Measurements from ENCODE around the gene TRAPPC14.

The TRAPPC14 gene

DNA sequence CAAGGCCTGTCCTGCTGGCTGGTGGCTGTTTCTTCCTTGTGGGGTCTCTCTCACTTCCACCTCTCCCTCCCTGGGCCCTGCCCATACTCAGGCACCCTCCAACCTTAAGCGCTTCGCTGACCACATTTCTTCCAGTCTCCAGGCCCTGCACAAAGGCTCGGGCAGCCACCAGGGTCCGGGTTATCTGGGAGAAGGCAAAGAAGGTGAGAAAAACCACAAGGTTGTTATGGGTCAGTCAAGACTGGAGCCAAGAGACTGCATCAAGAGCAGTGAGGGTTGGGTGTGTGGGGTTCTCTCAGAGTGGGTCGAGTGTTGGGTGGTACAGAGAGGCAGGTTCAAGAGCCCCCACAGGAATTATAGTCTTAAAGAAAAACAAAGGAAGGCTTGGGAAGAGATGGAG is 16.1 kb upstream of the TRAPPC14 start:
- DNase-seq (ENCODE audit: low spot score) = no peak

DNA sequence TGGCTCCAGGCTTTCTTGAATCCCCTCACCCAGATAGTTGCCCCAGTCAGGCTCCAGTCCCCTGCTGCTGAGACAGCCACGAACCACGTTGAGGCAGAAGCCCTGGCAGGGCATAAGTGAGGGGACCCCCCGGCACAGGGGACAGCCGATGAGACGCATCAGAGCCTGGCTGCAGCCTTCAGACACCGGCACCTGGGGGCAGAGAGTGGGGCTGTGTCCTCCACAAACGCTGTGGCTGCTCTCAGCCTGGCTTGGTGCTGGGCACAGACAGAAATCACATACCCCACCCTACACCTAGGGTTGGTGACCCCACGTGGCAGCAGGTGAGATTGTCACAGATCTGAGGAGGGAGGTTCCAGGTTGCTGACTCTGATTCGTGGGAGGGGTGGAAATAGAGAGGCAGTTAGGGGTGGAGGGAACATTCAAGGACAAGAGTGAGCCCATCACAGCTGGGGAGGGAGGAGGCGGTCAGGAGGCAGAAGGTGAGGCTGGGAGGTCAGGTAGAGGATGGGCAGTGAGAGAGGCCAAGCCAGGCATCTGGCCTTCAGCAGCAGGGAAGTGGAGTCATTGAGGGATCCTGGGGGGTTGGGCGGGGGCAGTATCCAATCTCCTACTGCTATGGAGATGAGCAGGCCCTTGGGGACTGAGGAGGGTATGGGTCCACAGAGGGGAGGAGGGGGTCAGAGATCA is 15.4 kb upstream of the TRAPPC14 start:
- DNase-seq (ENCODE audit: low spot score) = no peak

DNA sequence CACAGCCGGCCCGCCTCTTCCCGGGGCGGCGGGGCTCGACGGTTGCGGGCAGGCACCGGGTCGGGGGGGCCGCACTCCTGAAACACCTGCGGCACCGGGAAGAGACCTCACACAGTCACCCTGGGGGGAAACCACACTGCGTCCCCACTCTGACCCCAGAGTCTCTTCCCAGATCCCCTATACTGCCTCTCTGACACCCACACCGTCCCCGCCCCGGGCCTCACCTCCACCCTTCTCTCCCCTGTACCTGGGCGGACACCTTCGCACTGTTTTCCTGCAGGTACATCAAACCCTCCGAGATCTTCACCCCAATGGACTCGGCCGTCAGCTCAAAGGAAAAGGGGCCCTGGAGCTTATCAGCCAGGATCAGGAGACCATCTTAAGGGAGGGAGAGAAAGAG is 13.3 kb upstream of the TRAPPC14 start:
- DNase-seq (ENCODE audit: low spot score) = peak; percentile 31

DNA sequence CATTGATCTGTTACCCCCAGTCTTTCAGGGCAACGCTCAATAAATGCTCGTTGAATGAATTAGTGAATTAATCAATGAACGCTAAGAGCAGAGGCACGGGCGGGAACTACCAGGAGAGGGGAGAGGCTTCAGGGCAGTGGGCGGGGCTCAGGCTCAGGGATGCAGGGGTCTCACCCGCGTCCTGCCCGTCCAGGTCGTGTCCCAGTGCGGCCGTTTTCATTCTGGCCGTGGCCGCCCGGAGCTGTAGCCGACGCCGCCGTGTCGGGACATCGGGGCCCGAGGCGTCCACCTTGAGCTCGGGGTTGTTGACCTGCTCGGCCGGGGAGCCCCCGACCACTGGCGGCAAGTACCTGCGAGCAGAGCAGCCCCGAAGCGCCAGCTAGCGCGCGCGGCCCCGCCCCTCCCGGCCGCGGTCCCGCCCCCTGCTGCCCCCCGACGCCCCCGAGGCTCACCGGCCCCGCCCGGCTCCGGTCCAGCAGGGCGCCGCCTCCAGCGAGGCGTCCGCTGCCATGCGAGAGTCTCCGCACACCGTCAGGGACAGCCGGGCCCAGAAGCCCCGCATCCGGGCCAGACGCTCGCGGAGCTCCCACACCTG is 12.7 kb upstream of the TRAPPC14 start:
- peak; percentile 66 for DNase-seq (ENCODE audit: low spot score)

DNA sequence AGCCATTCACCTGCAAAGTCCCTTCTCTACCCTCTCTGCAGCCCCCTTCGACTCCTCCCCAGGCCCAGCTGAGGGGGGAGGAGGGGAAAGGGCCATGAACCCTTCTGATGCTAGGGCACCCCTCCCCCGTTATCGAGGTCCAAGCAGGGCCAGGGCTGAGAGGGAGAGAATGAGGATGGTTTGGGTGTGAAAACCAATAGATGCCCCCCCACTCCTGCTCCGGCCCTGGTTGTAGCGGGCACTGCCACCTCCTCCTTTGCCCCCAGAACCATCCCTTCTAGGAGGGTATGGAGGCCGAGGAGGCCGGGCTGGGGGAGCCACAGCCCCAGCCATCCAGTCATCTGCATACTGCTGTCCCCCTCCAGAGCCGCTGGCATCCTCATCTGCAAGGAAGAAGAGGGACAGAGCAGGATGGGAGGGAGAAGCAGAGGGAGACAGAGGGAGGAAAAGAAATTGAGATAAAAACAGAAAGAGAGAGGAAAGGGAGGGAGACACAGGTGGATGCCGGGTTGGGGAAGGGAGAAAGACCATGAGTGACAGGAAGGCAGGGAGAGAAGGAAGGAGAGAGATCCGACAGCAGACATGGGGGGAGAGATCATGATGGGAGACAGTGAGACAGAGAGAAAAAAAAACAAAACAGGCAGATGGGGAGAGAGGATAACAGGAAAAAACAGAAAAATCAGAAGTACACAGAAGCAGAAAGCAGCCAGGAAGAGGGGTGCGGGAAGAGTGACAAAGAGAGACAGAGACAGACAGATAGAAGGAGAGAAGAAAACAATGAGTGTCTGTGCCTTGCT is 11.8 kb upstream of the TRAPPC14 start:
- DNase-seq (ENCODE audit: low spot score) = peak; percentile 19

DNA sequence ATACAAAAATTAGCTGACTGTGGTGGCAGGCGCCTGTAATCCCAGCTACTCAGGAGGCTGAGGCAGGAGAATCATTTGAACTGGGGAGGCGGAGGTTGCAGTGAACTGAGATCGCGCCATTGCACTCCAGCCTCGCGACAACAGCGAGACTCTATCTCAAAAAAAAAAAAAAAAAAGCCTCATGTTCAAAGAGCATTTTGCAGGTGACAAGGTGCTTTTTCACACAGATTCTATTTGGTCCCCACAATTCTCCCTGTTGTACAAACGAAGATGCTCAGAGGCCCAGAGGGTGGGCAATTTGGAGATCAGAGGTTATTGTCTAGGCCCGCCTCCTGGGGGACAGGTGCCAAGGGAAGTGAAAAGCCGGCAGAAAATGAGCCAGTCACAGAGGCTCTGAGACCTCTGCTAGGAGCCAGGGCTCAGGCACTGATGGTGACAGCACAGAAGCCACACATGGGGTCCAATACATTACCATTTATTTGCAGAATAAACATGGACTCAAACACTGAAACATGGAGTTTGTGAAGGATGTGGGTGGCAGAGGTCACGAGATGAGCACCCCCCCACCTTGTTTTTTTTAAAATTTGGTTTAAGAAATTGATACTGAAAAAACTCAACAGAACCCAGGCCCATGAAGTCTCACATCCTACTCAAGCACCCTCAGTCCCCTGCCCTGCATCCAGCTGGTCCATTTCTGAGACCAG is 10.8 kb upstream of the TRAPPC14 start:
- peak; percentile 27 for DNase-seq (ENCODE audit: low spot score)

DNA sequence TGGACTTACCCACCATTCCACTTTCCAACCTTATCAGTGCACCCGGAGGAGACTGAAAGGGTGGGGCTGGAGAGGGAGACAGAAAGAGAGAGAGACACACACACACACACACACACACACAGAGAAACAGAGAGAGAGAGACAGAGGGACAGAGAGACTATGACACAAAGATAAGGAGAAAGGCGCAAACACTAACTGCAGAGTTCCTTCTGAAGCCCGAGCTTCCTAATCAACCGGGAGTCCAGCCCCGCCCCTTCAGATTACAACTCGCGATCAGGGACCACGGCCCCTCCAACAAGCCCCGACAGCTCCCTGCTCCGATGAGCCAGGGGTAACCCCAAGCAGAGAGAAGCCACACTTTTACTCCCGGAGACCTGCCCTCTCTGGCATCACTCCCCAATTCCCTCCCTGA is 9.4 kb upstream of the TRAPPC14 start:
- peak; percentile 29 for DNase-seq (ENCODE audit: low spot score)

DNA sequence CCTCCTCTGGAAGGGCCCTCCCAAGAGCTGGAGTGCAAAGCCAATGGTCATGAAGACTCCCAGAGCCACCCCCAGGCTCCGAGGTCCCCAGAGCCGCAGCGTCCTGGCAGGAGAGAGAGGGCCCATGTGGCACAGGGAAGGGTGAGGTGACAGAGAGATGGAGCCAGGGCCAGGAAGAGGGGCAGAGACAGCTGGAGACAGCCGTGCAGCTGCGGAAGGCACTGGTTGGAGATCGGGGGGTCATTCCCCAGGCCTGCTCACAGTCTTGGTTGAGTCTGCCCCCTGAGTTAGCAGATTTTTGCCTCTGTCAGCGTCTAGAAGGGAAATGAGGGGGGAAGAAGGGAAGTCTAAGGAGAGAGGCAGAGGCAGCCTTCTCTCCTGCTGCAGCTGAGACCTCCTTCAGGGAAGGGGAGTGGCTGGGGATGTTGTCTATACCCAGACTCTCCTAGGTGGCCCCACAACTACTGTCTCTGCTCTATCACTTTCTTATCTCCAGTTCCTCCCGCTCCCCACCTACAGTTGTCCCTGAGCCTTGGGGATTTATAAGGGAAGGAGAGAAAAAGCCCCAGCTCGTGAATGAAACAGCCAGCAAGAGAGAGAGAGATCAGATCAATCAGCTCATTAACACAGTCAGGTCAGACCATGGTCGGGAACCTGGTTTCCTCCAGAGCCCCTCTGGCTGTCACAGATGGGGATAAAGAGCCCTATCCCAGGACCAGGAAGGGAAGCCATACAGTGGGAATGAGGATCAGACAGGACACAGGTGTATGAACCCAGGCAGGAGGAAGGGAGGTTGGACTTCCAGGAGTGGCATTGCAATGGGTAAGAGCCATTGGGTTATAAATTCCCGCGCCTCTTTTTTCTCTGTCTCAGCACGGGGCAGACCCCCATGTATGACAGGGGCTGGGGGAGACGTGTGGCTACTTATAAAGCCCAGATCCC is 8.7 kb upstream of the TRAPPC14 start:
- DNase-seq (ENCODE audit: low spot score) = peak; percentile 18

DNA sequence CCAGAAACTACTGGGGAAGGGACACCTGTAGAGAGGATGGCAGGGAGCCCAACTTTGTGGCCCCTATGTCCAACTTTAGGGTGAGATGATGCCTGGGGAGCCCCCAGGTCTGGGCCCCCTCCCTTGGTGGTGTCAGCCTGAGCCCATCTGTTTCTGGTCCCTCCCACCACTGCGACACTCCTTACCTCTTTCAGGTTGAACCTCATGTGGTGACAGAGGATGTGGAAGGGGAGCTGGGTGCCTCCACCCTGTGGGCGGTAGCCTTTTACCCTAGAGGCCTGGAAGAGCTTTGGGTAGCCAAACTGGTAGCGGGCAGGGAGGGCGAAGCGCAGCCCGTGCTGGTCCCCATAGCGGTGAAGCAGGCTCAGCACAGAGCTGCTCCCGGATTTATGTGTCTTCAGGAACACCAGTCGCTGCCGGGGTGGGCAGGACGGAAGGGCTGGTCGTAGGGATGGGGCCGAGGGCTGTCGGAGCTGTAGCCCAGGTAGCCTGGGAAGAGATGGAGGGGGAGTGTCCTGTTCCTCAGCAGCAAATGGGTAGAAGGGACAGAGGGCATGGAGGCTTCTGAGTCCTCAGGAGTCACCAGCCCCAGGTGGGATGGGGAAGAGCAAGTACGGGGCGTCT is 7.9 kb upstream of the TRAPPC14 start:
- DNase-seq (ENCODE audit: low spot score) = no peak

DNA sequence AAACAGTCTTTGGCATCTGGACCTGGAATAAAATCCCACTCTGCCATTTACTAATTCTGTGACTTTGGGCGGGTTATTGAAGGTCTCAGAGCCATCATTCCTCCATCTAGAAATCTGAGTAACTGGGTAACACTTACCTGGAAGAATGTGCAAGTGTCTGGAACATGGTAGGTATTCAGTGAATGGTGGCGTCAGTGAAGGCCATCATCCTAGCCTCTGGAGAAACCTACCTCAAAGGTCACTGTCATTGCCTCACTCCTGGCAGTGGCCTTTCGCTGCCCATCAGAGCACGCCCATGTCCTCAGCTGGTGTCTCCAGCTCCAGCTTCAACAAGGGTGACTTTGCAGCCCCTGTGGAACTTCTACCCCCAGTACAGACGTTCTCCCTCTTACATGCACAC is 5.3 kb upstream of the TRAPPC14 start:
- DNase-seq (ENCODE audit: low spot score) = no peak

DNA sequence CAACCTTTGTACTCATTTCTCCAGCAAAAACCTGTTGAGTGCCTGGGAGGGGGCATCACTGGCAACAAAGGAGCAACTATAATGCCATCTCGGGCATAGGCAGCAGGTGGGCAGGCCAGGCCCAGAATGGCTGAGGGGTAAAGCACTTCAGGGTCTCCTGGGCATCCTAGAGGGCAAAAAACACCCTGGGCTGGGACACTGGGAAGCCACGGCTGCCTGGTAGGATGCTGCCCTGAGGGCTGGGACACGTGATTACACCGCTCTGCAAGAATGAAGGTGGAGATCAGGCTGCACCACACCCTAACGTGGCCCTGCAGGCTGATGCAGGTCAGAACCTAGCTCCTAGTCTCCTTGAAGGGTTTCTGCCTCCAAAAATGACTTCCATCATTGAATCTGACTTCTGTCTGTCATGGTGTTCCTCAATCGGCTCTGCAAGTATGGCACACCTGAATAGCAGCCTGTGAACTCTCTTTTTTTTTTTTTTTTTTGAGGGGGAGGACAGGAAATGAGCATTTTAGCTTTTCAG is 4.5 kb upstream of the TRAPPC14 start:
- DNase-seq (ENCODE audit: low spot score) = peak; percentile 59

DNA sequence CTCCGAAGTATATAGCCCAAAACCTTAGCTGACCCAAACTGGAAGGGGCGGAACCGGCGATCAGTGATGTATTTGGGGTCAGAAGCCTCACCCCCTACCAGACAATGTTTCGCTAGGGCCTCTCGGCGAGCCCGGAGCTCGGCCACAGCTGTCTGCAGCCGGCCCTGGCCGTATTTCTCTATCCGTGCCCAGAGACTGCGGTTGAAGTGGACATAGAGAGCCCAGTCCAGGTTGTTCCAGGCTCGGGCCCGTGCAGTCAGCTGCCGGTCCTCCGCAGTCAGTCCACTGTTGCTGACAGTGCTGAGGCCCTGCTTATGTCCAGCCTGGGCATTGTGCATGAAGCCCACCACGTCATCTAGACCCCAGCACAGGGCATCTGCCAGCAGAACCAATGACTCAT is 1.5 kb upstream of the TRAPPC14 start:
- no peak for DNase-seq (ENCODE audit: low spot score)

DNA sequence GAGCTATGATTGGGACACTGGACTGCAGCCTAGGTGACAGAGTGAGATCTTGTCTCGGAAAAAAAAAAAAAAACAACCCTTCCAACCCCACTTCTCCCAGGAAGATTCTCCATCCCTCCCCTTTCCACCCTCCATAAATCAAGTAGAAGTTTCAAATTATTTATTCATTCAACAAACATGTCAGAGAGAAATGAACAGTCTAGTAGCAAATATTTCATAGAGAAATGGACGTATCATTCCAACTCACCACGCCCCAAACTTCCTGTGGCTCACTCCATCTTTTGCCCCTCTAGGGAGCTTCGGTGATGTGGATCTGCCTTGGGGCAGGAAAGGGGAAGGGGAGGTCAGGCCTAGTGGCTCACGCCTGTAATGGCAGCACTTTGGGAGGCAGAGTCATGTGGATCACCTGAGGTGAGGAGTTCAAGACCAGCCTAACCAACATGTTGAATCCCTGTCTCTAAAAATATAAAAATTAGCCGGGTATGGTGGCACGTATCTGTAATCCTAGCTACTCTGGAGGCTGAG is 638 bp upstream of the TRAPPC14 start:
- DNase-seq (ENCODE audit: low spot score) = no peak

DNA sequence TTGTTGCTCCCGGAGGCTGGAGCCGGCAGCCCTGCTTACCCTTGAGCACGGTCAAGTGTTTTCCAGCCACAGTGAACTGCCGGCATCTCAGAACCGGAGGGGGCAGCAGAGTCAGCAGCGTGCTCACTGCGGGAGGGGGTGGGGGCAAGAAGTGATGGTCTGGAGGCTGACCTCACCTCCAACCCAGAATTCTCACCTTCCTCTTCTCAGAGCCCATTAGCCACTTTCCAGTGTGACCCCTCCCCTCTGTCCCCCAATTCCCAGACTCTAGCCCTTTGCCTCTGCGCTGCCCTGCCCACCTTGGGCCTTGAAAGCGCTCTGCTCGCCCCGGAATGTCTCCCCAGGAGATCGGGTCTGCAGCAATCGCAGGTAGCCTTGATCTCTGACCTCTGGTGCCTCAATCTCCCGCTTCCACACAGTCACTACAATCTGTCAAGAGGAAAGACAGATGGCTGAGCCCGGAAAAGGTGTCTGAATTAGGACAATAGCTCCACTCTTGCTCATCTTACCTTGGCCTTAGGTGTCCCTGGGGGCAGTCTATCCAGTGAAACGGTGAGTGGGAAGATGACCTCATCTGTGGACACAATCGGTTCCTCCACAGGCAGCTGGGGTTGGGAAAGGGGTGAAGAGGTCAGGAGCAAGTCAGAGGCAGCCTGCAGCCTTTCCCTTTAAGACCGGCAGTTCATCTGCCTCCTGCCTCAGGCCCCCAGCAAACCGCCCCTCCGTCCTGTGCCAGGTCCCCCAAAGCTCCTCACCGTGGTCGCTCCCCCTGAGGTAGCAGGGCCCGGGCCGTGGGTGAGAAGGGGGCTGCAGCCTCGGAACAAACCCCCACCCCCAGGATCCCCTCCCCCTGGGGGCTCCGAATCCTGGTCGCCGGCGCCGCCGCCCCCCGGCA is 942 bp downstream of the TRAPPC14 start:
- peak; percentile 90 for DNase-seq (ENCODE audit: low spot score)

DNA sequence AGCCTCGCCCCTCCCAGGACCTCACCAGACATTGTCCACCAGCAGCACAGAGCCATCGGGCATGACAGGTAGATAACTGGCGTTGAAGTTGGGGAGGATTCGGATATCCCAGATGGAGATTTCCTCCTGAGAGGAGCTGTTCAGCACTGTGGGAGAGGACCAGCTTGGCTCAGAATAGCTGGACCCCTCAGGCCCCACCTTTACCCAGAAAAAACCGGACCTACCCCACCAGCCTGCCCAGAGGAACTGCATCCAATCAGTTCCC is 1.5 kb downstream of the TRAPPC14 start:
- no peak for DNase-seq (ENCODE audit: low spot score)

DNA sequence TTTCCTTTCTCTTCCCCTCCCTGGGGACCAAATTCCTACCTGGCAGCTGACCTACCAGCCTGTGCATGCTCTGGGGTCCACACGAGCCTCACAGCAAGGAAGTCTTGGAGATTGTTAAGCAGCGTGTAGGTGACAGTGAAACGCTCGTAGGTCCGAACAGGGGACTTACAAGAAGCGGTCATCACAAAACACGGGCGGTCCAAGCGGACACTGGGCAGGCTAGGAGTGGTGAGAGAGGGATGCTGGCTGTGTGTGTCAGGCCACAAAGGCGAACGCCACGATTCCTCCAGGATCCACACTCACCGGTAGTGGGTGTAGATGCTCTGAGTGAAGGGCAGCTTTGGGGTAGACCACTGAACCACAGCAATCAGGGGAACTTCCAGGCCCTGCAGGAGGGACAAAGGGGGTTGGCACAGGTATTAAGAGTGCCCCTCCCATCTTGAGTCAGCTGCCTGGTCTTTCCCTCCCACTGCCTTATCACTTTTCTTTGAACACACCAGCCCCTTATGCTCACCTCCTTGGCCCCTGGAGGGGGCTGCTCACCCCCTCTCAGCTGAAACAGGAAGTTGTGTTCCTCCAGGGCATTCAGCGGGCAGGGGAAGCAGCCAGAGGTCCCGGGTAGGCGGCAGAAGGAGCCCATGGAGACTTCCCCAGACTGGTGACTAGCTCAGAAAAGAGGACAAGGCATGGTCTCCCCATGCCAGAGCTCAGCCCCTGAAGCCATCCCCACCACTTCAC is 2.0 kb downstream of the TRAPPC14 start:
- no peak for DNase-seq (ENCODE audit: low spot score)

DNA sequence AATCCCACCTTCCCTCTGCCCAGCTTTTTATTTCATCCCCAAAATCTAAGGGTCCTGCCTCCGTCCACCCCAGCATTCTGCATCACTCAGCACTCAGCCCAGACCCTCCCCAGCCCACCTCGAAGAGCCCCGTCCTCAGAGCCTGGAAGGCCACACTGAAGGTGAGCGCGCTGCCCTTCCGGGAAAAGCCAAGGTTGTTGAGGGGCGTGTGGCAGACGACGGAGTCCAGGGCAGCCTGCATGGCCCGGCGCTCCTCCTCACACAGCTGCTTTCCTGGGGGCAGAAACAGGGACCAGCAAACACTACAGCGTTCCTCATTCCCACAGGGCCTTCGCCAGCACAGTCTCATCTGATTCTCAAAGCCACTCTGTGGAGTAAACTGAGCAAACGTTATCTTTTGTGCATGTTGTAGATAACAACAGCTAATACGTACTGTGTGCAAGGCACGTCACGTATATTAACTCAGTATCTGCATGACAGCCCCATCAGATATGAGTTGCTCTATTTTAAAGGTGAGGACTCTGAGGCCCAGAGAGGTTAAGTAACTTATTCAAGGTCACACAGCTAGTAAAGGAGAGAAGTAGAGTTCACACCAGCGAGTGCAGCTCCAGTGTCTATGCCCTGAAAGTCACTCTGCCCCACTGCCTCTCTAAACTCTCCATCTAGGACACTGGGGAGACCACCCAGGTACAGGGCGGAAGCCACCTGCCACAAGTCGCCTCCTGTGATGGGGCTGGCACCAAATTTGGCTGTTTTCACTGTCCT is 2.8 kb downstream of the TRAPPC14 start:
- DNase-seq (ENCODE audit: low spot score) = peak; percentile 27

Data from HuH-7.5 (cell line).